GM13977 (cell line): Measurements from ENCODE around the gene SOWAHA.

ENCODE experiments used
- DNase-seq: peaks from one replicate; pipeline ENCODE4 v3.0.0; 2012; ENCODE audit warnings: low spot score
- in situ Hi-C: fragments of 300-500 bp; cut with MboI; formaldehyde crosslinking; loops from one replicate; pipeline ENCODE4 v1.12.0; 2022; ENCODE audit warnings: low sequenced_read_pairs, low pct_unique_long_range_greater_than_20kb, mixed read lengths, inconsistent platforms; ENCODE audit not compliant: unreplicated experiment
- TF ChIP-seq, protein P1 (sequence below): IDR thresholded peaks from 2 replicates; pipeline ENCODE4 v1.5.1; 2012; ENCODE audit warnings: mild to moderate bottlenecking, control low read depth; ENCODE audit not compliant: insufficient read depth; ENCODE audit errors: extremely low read depth, missing control alignments

The SOWAHA gene

DNA sequence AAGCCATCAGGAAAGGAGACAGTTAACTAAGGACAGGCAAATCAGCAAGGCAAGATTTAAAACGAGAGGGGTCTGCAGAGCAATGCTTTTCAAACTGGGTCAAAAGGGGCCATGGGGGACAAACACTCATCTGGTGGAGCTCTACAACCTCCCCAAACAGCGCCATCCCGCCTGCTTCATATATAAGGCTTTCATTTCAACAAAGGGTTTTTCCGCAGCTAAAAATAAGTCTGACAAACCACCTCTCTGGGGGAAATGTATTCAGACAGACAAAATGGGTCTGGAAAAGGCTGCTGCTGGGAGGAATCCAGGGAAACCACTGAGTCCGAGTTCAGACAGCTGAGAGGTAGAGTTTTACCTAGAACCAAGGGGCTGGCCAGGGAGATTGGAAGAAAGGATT is 27.7 kb upstream of the SOWAHA start:
- TF ChIP-seq, protein P1, sequence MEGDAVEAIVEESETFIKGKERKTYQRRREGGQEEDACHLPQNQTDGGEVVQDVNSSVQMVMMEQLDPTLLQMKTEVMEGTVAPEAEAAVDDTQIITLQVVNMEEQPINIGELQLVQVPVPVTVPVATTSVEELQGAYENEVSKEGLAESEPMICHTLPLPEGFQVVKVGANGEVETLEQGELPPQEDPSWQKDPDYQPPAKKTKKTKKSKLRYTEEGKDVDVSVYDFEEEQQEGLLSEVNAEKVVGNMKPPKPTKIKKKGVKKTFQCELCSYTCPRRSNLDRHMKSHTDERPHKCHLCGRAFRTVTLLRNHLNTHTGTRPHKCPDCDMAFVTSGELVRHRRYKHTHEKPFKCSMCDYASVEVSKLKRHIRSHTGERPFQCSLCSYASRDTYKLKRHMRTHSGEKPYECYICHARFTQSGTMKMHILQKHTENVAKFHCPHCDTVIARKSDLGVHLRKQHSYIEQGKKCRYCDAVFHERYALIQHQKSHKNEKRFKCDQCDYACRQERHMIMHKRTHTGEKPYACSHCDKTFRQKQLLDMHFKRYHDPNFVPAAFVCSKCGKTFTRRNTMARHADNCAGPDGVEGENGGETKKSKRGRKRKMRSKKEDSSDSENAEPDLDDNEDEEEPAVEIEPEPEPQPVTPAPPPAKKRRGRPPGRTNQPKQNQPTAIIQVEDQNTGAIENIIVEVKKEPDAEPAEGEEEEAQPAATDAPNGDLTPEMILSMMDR = no peak
- DNase-seq = no peak
- in situ Hi-C loops = no loop called here

DNA sequence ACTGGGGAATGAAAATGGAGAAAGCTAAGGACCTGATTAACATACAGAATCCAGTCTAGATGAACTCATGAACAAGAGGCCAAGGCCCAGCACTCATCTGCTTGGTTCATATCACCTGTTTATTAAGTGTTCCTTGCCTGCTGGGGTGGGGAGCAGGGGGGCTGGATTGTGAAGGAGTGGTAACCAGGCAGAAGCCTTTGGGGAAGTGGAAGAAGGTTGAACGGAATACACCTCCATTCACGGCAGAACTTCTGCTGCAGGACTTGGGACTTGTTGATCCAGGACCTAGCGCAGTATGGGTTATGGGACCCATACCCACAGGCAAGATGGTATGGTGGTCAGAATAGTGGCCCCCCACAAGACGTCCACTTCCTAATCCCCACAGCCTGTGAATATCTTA is 27.2 kb upstream of the SOWAHA start:
- in situ Hi-C loops = no loop called here
- TF ChIP-seq, protein P1 = no peak
- DNase-seq = no peak

DNA sequence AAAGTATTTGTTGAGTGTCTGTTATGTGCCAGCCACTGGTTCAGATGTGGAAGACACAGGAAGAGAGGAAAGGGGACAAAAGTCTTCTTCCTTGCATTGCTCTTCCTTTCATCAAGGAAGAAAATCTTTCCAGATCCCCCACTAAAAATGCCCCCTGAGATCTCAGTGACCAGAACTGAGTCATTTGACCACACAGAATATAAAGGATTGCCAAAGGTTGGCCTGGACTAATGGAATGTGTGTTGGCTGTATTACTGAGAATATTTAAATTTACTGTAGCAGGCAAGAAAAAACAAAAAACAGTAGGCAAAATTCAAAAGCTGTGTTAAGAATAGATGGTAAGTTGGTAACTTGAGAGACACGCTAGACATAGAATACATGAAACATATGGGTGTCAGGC is 26.0 kb upstream of the SOWAHA start:
- TF ChIP-seq, protein P1 = no peak
- in situ Hi-C loops = no loop called here
- DNase-seq = no peak

DNA sequence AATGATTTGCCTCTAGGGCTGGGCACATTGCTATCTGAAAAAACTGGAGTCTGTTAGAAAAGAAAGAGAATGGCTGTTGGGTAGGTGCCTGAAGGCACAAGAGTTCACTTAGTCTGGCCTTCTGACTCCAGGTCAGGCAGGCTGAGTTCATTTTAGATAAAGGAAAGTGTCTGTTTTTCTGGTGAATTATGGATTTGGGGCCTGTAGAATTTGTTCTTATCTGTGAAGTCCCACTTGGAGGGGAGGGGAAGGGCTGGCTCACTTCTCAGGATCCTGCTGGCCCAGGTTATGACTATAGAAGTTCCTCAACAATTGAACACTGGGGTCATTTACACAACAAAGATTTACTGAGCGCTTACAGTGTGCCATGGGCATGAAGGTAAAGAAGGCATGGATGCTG is 24.6 kb upstream of the SOWAHA start:
- in situ Hi-C loops = no loop called here
- DNase-seq = no peak
- TF ChIP-seq, protein P1 = no peak

DNA sequence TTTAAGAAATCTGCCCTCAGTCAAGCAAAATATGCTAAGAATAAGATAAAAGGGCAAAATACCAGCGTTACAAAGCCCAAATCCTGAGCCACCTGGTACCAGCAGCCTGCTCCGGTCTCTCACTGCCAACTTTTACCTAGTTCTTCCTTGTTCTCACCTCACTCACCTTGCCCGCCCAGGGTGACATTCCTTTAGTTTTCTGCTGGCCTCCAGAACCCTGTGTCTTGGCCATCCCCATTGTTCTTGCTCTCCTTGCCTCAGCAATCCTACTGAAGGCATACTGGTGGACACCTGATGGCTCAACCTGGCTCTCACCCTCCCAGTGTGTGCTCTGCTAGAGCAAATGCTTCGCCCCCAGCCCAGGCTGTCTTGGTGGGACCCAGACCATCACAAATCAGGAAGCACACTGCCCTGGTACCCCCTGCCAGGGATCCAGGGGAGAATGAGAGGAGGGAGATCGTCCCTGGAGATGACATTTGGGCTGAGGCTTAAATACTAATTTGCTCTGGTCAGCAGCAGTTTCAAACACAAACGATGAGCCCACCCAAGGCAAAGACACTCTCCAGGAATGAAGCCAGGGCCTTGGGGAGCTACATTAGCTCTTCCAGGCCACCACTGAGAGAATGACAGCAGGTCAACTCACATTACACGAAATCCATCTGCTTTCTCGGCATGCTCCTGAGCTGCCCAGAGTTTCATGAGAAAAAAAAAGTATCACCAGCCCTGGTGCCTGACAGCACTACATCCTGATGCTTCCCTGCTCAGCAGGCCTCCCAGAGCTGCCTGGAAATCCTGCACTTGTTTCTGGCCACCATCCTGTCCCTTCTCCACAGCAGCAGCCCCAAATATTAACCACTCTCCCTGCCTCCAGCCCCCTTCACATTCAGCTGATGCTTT is 23.9 kb upstream of the SOWAHA start:
- in situ Hi-C loops = no loop called here
- TF ChIP-seq, protein P1 = no peak

DNA sequence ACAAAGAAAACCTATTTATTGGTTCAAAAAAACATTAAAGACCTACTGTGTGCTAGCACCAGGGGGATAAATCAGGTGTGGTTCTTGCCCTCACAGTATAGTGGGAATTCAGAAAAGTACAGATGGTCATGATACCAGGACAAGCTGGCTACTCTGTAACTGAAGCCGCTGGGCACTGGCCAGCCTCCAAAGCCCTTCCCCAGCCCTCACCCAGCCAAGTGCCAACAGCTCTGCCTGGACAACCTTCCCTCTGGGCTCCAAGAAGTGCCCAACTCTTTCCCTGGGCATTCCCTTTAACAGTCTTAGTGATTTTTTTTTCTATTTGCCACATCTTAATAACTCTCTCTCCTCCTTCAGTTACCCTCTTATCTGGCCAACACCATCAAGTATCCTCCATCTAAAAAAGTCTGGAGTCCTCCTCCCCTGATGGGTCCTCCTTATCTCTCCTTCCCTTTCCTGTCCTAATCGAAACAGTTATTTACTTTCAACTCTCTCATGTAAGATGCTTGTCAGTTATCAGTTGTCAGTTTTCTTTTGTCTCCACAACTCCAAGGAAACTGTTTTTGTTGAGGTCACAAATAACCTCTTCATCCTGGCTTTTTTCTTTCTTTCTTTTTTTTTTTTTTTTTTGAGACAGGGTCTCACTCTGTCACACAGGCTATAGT is 22.8 kb upstream of the SOWAHA start:
- in situ Hi-C loops = no loop called here
- no peak for DNase-seq
- TF ChIP-seq, protein P1 = no peak

More for the DNA sequence above, 23.9 kb upstream of the SOWAHA start:
- DNase-seq = no peak
